Pancreas (tissue), 10 donors: ENCODE measurements around the gene FAM227B. TPM values are rescaled to one million over a fixed set of nuclear protein-coding genes. Genes with fewer than 3 reads are reported as not detected.

Experiments
- ATAC-seq, 4 donors: fragments of 200-7000 bp; cut with Tn5 transposase; one replicate each; pipeline versions ENCODE4 v1.8.0 to v1.9.1; 2020; ENCODE audit warnings: mild to moderate bottlenecking in 4 of 4, moderate library complexity in 4 of 4
- DNase-seq, 6 donors: peaks; one replicate each; pipeline ENCODE4 v3.0.0-alpha.2; 2020
- FAIRE-seq: peaks from 2 replicates; lab custom pipeline; 2012; peaks lifted over from hg19 to GRCh38; lab: Jason Lieb, UNC
- H3K27ac ChIP-seq, 4 donors: fragments of 200-600 bp; sonication (generic); 1 replicate in 3 of 4; 2 replicates in 1 of 4; pipeline versions ENCODE4 v1.5.0 to v1.8.0; 2020
- H3K27me3 ChIP-seq, 4 donors: fragments of 200-600 bp; one replicate each; pipeline ENCODE4 v1.8.0; 2021
- H3K36me3 ChIP-seq, 3 donors: fragments of 200-600 bp; sonication (generic) in 1 of 3; one replicate each; pipeline versions ENCODE4 v1.5.0 to v1.8.0; 2020 to 2021
- H3K4me1 ChIP-seq, 3 donors: fragments of 200-600 bp; one replicate each; pipeline ENCODE4 v1.8.0; 2021
- H3K4me3 ChIP-seq, 4 donors: fragments of 200-600 bp; sonication (generic) in 2 of 4; one replicate each; pipeline versions ENCODE4 v1.5.0 to v1.8.0; 2020 to 2021
- H3K9me3 ChIP-seq, 4 donors: fragments of 200-600 bp; one replicate each; pipeline ENCODE4 v1.8.0; 2021
- CTCF ChIP-seq, 4 donors: fragments of 200-600 bp; sonication (generic) in 3 of 4; IDR thresholded peaks; one replicate each; pipeline versions ENCODE4 v1.5.0 to v1.8.0; 2021; ENCODE audit warnings: antibody characterized with exemption in 4 of 4
- WGBS, 2 donors: extraction: QIAGEN DNeasy Blood & Tissue Kit; methylation state at CpG; one replicate each; pipeline ENCODE4 v1.1.7; 2013; 5-methylcytosine and 5-hydroxymethylcytosine counted together
- intact Hi-C, 3 donors: fragments of 100-400 bp; cut with DNase I; formaldehyde crosslinking; loops; one replicate each; pipeline versions ENCODE4 v1.11.1 to v1.14.2; 2022
- polyA plus RNA-seq, 2 donors: library from polyadenylated mRNA; stranded (reverse); fragments of 200-250 nt; gene quantifications; one replicate each; pipeline ENCODE4 v1.2.3, GENCODE V29; 2013
- total RNA-seq, 6 donors: library from RNA; stranded (reverse); fragmentation: NEBNext Ultra II Directional in 4 of 6; extraction: Animal tissue kit (Norgen Biotek cat#: 25700) in 4 of 6; gene quantifications; one replicate each; pipeline versions ENCODE4 v1.2.1 to v1.2.4, GENCODE V29; 2021 to 2023
- donor health status: healthy with polysubstance abuse.
- donor health status: DM: no; HTN: no; CAD: no; lungs with moderate emphysema.
- donor health status: DM: no; HTN: no; CAD: no.
- donor health status: control.
- donor health status: control.
- donor health status: Bipolar disorder and iron deficiency.
- donor health status: DM: yes; HTN: yes; CAD: no.
- donor health status: DM: no; HTN: no; CAD: no.
- donor health status: DM: no; HTN: no; CAD: no.
- donor health status: DM: yes; HTN: yes; CAD: no.

Gene FAM227B
- total and polyA plus RNA-seq, 8 donors, result 3.1 to 6.5 (median 4.1) TPM

DNA sequence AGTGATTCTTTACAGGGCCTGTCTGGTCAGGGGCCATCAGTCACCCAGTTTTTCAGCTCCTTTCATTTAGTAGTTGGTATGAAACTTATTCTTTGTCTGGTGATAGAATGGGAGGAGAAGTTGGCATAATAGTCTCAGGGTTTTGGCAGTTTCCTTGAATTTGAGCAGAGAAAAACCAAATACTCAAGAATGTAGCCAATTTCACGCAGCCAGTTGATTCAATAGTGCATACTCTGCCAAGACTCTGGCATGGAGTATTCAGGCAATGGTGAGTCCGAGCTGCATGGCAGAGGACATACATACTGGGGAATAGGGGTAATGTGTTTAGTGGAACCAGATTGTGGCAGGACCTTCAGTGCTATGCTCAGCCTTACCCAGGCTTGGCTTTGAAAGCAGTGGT is 332.2 kb downstream of the FAM227B start:
- Histone ChIP-seq H3K4me3 (no peak overlapping the region), H3K27ac (no peak overlapping the region), H3K9me3 (no peaks in the 10 kb centered on the region), H3K27me3 (no peaks in the 10 kb centered on the region), H3K36me3 (peaks cover 0 to 6% (median 4%) of the 10 kb centered on the region in 3 donors), H3K4me1 (no peaks in the 10 kb centered on the region)
- no peak for TF ChIP-seq CTCF (IDR thresholded peaks at IDR 0.05)
- no peak for ATAC-seq
- DNase-seq, result no peak
- WGBS, 2 donors, result 94 to 96% methylated on average over 2 of the region's 2 CpGs
- no peak for FAIRE-seq
- intact Hi-C loops, result no loop called here

DNA sequence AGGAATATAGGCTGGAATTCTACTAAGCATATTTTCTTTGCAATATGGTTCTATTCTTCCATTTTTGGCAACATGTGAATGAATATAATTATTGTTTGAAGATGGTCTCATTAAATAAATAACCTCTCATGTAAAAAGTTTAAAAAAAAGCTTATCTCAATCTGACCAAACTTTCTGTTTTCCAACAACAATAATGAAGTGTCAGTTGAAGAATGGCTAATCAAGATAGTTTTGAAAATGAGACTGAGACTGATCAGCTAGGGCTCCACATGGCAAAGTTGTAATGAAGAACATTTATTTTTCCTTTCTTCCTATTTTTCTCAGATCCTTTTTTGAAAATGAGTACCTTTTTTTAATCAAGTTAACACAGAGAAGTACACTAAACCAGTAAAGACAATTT is 333.1 kb downstream of the FAM227B start:
- H3K9me3 ChIP-seq, result no peaks in the 10 kb centered on the region
- no peaks in the 10 kb centered on the region for H3K27me3 ChIP-seq
- no peak for TF ChIP-seq CTCF (IDR thresholded peaks at IDR 0.05)
- no peak overlapping the region for H3K27ac ChIP-seq
- H3K36me3 ChIP-seq, result peaks cover 0 to 6% (median 4%) of the 10 kb centered on the region in 3 donors
- DNase-seq, result no peak
- no peak for ATAC-seq
- no peak overlapping the region for H3K4me3 ChIP-seq
- intact Hi-C loops, result no loop called here
- no peaks in the 10 kb centered on the region for H3K4me1 ChIP-seq
- no peak for FAIRE-seq

GRCh38 chr15:49286649-49287404 is 333.8 kb downstream of the FAM227B start:
- no peak for ATAC-seq
- no peaks in the 10 kb centered on the region for H3K9me3 ChIP-seq
- no peaks in the 10 kb centered on the region for H3K27me3 ChIP-seq
- 81 to 87% methylated on average over 4 of the region's 4 CpGs for WGBS, 2 donors
- H3K36me3 ChIP-seq, result peaks cover 0 to 6% (median 4%) of the 10 kb centered on the region in 3 donors
- intact Hi-C loops, result no loop called here
- H3K4me1 ChIP-seq, result no peaks in the 10 kb centered on the region
- FAIRE-seq, result no peak
- H3K27ac ChIP-seq, result no peak overlapping the region
- TF ChIP-seq CTCF (IDR thresholded peaks at IDR 0.05), result no peak
- H3K4me3 ChIP-seq, result no peak overlapping the region
- DNase-seq, result no peak

- DNase-seq, result no peak
- Histone ChIP-seq H3K36me3 (peaks cover 0 to 6% (median 4%) of the 10 kb centered on the region in 3 donors), H3K27ac (no peak overlapping the region), H3K4me1 (no peaks in the 10 kb centered on the region), H3K4me3 (no peak overlapping the region), H3K9me3 (no peaks in the 10 kb centered on the region), H3K27me3 (no peaks in the 10 kb centered on the region)
- WGBS, 2 donors, result 93 to 97% methylated on average over 1 of the region's 1 CpG
- intact Hi-C loops, result loop anchor here in 1 of 3 donors (5.0 kb wide), 1 partner anchor 45 kb away; no protein-coding TSS in a partner anchor
- TF ChIP-seq CTCF (IDR thresholded peaks at IDR 0.05), result no peak
- ATAC-seq, result peak in 1 of 4 donors; percentile 22
- no peak for FAIRE-seq
Measured at GRCh38 chr15:49282366-49282765, 338.3 kb downstream of the FAM227B start.
